Measurements from ENCODE around the gene RAD1. TPM values are rescaled to one million over a fixed set of nuclear protein-coding genes. Genes with fewer than 3 reads are reported as not detected.

RAD1 gene
- total RNA-seq, 1 experiment from 2014 or later = 34.4 TPM

DNA sequence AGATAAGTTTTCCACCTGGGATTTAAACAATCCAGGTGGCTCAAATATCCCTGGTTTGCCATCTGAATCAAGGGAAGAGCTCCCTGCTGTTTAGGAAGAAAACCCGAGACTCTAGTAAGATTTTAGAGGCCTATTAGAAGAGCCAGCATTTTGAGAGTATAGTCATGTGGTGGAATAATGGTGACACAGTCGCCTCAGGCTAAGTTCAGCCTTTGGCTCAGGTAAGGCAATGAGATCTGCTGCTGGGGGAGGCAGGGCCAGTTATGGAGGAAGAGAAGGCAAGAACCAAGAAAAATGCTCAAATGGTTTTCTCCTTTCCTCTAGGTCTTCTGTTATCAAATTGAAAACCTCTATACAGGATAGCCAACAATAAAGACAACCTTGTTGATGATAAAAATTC lies 16.2 kb downstream of the RAD1 start:
- CTCF ChIA-PET = interaction anchor here (0.6 to 2.1 kb wide), 4 partner anchors 370 to 427 kb away, joined by 3 to 10 read pairs (median 5); no protein-coding TSS in a partner anchor
- no peaks in the 10 kb centered on the region for H3K27me3 ChIP-seq (replicated peaks; ENCODE audit: control insufficient read depth, insufficient read depth, low read length)
- no peaks in the 10 kb centered on the region for H3K36me3 ChIP-seq (ENCODE audit: control insufficient read depth, insufficient read depth, low read length)
- H3K36me3 Mint-ChIP-seq (ENCODE audit: insufficient read depth, unreplicated experiment) = peaks cover 4% of the 10 kb centered on the region
- peak overlapping the region; percentile 45 for H3K27ac Mint-ChIP-seq (ENCODE audit: unreplicated experiment)
- peaks cover 15% of the 10 kb centered on the region; the same call in 1 of the 2 replicates for H3K4me1 ChIP-seq
- H3K9me3 ChIP-seq = no peaks in the 10 kb centered on the region
- no peaks in the 10 kb centered on the region for H3K9me3 Mint-ChIP-seq (ENCODE audit: unreplicated experiment)
- TF ChIP-seq, protein P1, sequence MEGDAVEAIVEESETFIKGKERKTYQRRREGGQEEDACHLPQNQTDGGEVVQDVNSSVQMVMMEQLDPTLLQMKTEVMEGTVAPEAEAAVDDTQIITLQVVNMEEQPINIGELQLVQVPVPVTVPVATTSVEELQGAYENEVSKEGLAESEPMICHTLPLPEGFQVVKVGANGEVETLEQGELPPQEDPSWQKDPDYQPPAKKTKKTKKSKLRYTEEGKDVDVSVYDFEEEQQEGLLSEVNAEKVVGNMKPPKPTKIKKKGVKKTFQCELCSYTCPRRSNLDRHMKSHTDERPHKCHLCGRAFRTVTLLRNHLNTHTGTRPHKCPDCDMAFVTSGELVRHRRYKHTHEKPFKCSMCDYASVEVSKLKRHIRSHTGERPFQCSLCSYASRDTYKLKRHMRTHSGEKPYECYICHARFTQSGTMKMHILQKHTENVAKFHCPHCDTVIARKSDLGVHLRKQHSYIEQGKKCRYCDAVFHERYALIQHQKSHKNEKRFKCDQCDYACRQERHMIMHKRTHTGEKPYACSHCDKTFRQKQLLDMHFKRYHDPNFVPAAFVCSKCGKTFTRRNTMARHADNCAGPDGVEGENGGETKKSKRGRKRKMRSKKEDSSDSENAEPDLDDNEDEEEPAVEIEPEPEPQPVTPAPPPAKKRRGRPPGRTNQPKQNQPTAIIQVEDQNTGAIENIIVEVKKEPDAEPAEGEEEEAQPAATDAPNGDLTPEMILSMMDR (IDR thresholded peaks at IDR 0.05; ENCODE audit: insufficient read depth in 1 of 2, low read depth in 1 of 2, low read length in 1 of 2, severe bottlenecking in 1 of 2, unreplicated experiment in 1 of 2) = no peak
- no peak overlapping the region for H3K4me3 Mint-ChIP-seq (ENCODE audit: unreplicated experiment)
- H3K27me3 Mint-ChIP-seq (ENCODE audit: insufficient read depth, unreplicated experiment) = no peaks in the 10 kb centered on the region
- POLR2A ChIA-PET = no interaction called here
- intact Hi-C loops (cut with micrococcal nuclease; ENCODE audit: unreplicated experiment) = loop anchor here (2.0 to 5.0 kb wide), 3 partner anchors 77 to 242 kb away; partner anchors contain the start of gene RAI14
- no peaks in the 10 kb centered on the region for H3K4me1 Mint-ChIP-seq (ENCODE audit: low read depth, unreplicated experiment)
- no peak for DNase-seq
- BruUV-seq (replicated peaks) = no TSS peak
- H3K4me3 ChIP-seq (ENCODE audit: low read depth, low read length) = no peak overlapping the region

DNA sequence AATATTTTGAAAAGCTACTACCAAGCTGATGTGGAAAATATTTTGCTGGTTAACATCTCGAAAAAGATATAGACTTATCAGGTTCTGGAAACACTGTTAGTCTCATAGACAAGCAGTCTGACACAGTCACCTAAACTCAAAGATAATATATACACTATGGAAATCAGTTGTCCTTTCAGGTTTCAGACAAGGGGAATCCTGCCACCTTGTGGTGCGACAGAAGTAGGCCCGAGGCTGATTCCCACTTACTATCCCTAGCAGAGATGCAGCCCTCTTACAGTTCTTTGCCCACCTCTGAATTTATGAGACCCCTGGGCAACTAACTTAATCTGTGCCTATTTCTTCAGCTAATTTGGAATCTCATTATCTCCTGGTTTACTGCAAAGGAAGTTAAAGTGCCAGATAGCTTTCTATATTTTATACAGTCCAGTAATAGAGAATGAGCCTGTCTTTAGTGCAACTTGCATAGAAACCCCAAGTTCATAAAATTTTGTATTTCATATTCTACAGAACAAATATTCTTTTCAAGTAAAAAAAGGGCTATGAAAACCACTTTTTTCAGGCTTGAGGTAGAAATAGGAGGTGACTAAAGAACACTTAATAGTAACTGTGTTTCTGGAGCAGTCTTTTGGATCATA lies 16.9 kb downstream of the RAD1 start:
- BruUV-seq (replicated peaks) = no TSS peak
- Mint-ChIP-seq H3K27ac (ENCODE audit: unreplicated experiment) (peak overlapping the region; percentile 45), H3K36me3 (ENCODE audit: insufficient read depth, unreplicated experiment) (peaks cover 4% of the 10 kb centered on the region), H3K27me3 (ENCODE audit: insufficient read depth, unreplicated experiment) (no peaks in the 10 kb centered on the region), H3K4me3 (ENCODE audit: unreplicated experiment) (no peak overlapping the region), H3K9me3 (ENCODE audit: unreplicated experiment) (no peaks in the 10 kb centered on the region), H3K4me1 (ENCODE audit: low read depth, unreplicated experiment) (no peaks in the 10 kb centered on the region)
- ChIA-PET CTCF (interaction anchor here (0.6 to 2.1 kb wide), 8 partner anchors 16 to 427 kb away, joined by 3 to 10 read pairs (median 4); partner anchors contain the start of gene RAI14), POLR2A (interaction anchor here (1.1 kb wide), 1 partner anchor 414 kb away, joined by 3 read pairs; no protein-coding TSS in a partner anchor)
- intact Hi-C loops (cut with micrococcal nuclease; ENCODE audit: unreplicated experiment) = loop anchor here (1.0 to 5.0 kb wide), 7 partner anchors 59 to 424 kb away; partner anchors contain the start of genes RAI14 and TTC23L
- no peaks in the 10 kb centered on the region for H3K36me3 ChIP-seq (ENCODE audit: control insufficient read depth, insufficient read depth, low read length)
- H3K9me3 ChIP-seq = no peaks in the 10 kb centered on the region
- H3K27me3 ChIP-seq (replicated peaks; ENCODE audit: control insufficient read depth, insufficient read depth, low read length) = no peaks in the 10 kb centered on the region
- DNase-seq = peak; percentile 68 to 75
- peaks cover 15% of the 10 kb centered on the region; the same call in 1 of the 2 replicates for H3K4me1 ChIP-seq
- TF ChIP-seq, protein P1 (IDR thresholded peaks at IDR 0.05; ENCODE audit: insufficient read depth in 1 of 2, low read depth in 1 of 2, low read length in 1 of 2, severe bottlenecking in 1 of 2, unreplicated experiment in 1 of 2) = peak; percentile 85 to 93
- no peak overlapping the region for H3K4me3 ChIP-seq (ENCODE audit: low read depth, low read length)

DNA sequence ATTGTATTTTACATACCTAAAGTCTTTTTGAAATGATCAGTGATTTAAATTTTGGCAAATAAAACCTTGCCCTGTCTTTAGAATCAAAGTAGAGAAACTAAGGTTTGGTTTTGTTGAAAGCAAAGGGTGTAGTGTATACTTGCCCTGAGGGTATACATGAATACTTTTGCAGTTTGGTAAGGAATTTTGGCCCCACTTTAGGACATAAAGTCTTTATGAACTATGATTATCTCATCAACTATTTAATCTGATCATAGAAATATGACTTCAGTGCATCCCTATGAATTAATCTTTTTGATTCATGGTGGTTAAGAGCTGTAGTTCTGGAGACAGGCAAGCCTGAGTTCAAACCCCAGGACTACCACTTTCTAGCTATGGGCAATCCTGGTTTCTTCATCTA lies 17.7 kb downstream of the RAD1 start:
- ChIA-PET POLR2A (interaction anchor here (1.1 kb wide), 1 partner anchor 413 kb away, joined by 3 read pairs; no protein-coding TSS in a partner anchor), CTCF (interaction anchor here (0.7 to 2.1 kb wide), 5 partner anchors 17 to 423 kb away, joined by 3 to 10 read pairs (median 5); partner anchors contain the start of gene RAI14)
- Mint-ChIP-seq H3K9me3 (ENCODE audit: unreplicated experiment) (no peaks in the 10 kb centered on the region), H3K27ac (ENCODE audit: unreplicated experiment) (no peak overlapping the region), H3K4me3 (ENCODE audit: unreplicated experiment) (no peak overlapping the region), H3K36me3 (ENCODE audit: insufficient read depth, unreplicated experiment) (peaks cover 4% of the 10 kb centered on the region), H3K27me3 (ENCODE audit: insufficient read depth, unreplicated experiment) (no peaks in the 10 kb centered on the region), H3K4me1 (ENCODE audit: low read depth, unreplicated experiment) (no peaks in the 10 kb centered on the region)
- no peak overlapping the region for H3K4me3 ChIP-seq (ENCODE audit: low read depth, low read length)
- H3K9me3 ChIP-seq = no peaks in the 10 kb centered on the region
- H3K27me3 ChIP-seq (replicated peaks; ENCODE audit: control insufficient read depth, insufficient read depth, low read length) = no peaks in the 10 kb centered on the region
- H3K36me3 ChIP-seq (ENCODE audit: control insufficient read depth, insufficient read depth, low read length) = no peaks in the 10 kb centered on the region
- DNase-seq = no peak
- no TSS peak for BruUV-seq (replicated peaks)
- H3K4me1 ChIP-seq = peaks cover 15% of the 10 kb centered on the region; the same call in 1 of the 2 replicates
- TF ChIP-seq, protein P1 (IDR thresholded peaks at IDR 0.05; ENCODE audit: insufficient read depth in 1 of 2, low read depth in 1 of 2, low read length in 1 of 2, severe bottlenecking in 1 of 2, unreplicated experiment in 1 of 2) = no peak
- intact Hi-C loops (cut with micrococcal nuclease; ENCODE audit: unreplicated experiment) = loop anchor here (1.0 to 5.0 kb wide), 7 partner anchors 58 to 423 kb away; partner anchors contain the start of genes RAI14 and TTC23L

All from Caco-2 (cell line).